Stimulated activated CD8-positive, alpha-beta memory T cell treated with anti-CD3 and anti-CD28 coated beads, Interleukin-7, amount 100 ng/mL, for 4 hours (primary cell): ENCODE measurements around the gene CAPN5.

Source experiments
- DNase-seq, 2 donors: peaks; one replicate each; pipeline ENCODE4 v3.0.0-alpha.2; 2020; ENCODE audit warnings: low read depth in 2 of 2

CAPN5 gene

GRCh38 chr11:77149716-77150392, 83.1 kb downstream of the CAPN5 start:
- DNase-seq: no peak

- no peak for DNase-seq
Observed at GRCh38 chr11:77150836-77151235, 84.1 kb downstream of the CAPN5 start.

GRCh38 chr11:77151804-77152509, 85.2 kb downstream of the CAPN5 start:
- peak; percentile 19 to 38 for DNase-seq

- DNase-seq: no peak
Observed at GRCh38 chr11:77152846-77153245, 86.1 kb downstream of the CAPN5 start.

GRCh38 chr11:77153276-77154185, 86.8 kb downstream of the CAPN5 start:
- DNase-seq: no peak

- no peak for DNase-seq
Observed at GRCh38 chr11:77154381-77155081, 87.8 kb downstream of the CAPN5 start.

- no peak for DNase-seq
Observed at GRCh38 chr11:77155082-77155475, 88.3 kb downstream of the CAPN5 start.

GRCh38 chr11:77155556-77156130, 88.9 kb downstream of the CAPN5 start:
- no peak for DNase-seq

GRCh38 chr11:77156396-77157195, 89.8 kb downstream of the CAPN5 start:
- no peak for DNase-seq

- no peak for DNase-seq
Observed at GRCh38 chr11:77158041-77158695, 91.4 kb downstream of the CAPN5 start.

- DNase-seq: no peak
Observed at GRCh38 chr11:77159219-77159936, 92.6 kb downstream of the CAPN5 start.

GRCh38 chr11:77159937-77160495, 93.2 kb downstream of the CAPN5 start:
- DNase-seq: no peak

- DNase-seq: no peak
Observed at GRCh38 chr11:77163271-77163670, 96.5 kb downstream of the CAPN5 start.

GRCh38 chr11:77165066-77165465, 98.3 kb downstream of the CAPN5 start:
- no peak for DNase-seq

GRCh38 chr11:77166021-77166420, 99.2 kb downstream of the CAPN5 start:
- no peak for DNase-seq

GRCh38 chr11:77167111-77167626, 100.4 kb downstream of the CAPN5 start:
- no peak for DNase-seq

- DNase-seq: no peak
Observed at GRCh38 chr11:77167791-77168190, 101.0 kb downstream of the CAPN5 start.

GRCh38 chr11:77170107-77170506, 103.3 kb downstream of the CAPN5 start:
- no peak for DNase-seq

GRCh38 chr11:77171254-77171653, 104.5 kb downstream of the CAPN5 start:
- no peak for DNase-seq
